AG09319 (cell line): ENCODE data around the gene TMEM132E.

ENCODE experiments used
- DNase-seq: peaks from one replicate; pipeline ENCODE4 v3.0.0-alpha.2; 2010; ENCODE audit warnings: low read depth; ENCODE audit errors: extremely low read depth
- TF ChIP-seq, protein P1 (sequence below): IDR thresholded peaks from 2 replicates; pipeline ENCODE4 v1.5.1; 2011; ENCODE audit warnings: low read depth, mild to moderate bottlenecking, inconsistent platforms, low read length, moderate library complexity

The TMEM132E gene

GRCh38 chr17:34588266-34588665 lies 8.9 kb downstream of the TMEM132E start:
- TF ChIP-seq, protein P1, sequence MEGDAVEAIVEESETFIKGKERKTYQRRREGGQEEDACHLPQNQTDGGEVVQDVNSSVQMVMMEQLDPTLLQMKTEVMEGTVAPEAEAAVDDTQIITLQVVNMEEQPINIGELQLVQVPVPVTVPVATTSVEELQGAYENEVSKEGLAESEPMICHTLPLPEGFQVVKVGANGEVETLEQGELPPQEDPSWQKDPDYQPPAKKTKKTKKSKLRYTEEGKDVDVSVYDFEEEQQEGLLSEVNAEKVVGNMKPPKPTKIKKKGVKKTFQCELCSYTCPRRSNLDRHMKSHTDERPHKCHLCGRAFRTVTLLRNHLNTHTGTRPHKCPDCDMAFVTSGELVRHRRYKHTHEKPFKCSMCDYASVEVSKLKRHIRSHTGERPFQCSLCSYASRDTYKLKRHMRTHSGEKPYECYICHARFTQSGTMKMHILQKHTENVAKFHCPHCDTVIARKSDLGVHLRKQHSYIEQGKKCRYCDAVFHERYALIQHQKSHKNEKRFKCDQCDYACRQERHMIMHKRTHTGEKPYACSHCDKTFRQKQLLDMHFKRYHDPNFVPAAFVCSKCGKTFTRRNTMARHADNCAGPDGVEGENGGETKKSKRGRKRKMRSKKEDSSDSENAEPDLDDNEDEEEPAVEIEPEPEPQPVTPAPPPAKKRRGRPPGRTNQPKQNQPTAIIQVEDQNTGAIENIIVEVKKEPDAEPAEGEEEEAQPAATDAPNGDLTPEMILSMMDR = no peak
- no peak for DNase-seq

- no peak for DNase-seq
Observed at GRCh38 chr17:34589120-34589965, 10.0 kb downstream of the TMEM132E start.

GRCh38 chr17:34592002-34592401 lies 12.6 kb downstream of the TMEM132E start:
- TF ChIP-seq, protein P1 = no peak
- DNase-seq = no peak

More at GRCh38 chr17:34589120-34589965, 10.0 kb downstream of the TMEM132E start:
- TF ChIP-seq, protein P1 = no peak

DNA sequence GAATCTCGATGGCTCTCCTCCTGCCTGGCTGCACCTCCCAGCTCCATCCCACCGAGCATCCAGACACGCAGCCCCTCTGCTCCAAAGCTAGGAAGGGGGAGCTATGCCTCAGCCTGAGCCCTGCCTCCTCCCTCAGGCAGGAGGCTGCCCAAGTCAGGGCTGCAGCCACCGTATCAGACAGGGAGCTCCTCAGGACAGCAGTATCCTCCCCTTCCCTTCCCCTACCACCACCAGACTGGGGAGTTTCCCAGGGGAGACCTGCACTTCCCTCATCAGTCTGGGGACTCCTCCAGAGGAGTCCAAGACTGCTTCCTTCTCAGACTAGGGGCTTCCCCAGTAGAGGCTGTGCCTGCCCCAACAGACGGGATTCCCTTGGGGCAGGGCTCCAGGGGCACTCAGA lies 17.5 kb downstream of the TMEM132E start:
- TF ChIP-seq, protein P1 = no peak
- no peak for DNase-seq

DNA sequence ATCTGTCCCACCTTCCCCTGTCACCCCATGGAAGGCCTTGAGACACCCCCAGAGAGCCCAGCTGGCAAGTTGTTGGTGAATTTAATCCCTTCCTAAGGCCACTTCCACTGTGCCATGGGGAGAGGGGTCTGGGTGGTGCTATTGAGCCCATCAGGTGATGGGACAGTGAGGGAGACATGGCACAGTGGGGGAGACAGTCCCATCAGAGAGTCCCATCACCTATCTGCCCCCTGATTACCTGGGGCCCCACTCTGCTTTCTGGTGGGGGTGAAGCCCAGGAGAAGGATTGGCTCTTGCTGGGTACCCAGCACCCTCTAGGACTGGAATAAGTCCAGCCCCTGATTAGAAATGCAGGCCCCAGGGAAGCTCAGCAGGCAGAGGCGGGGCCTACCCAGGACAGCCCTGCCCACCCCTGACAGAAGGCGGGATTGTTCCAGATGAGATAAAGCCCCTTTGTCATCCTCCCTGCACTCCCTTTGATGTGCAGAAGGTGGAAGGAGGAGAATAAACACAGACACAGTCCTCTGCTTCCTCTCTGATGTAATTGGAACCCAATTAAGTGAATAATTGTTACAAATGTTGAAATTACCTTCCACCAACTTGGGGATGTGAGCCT lies 18.9 kb downstream of the TMEM132E start:
- TF ChIP-seq, protein P1 = no peak
- DNase-seq = no peak

GRCh38 chr17:34601416-34601815 lies 22.0 kb downstream of the TMEM132E start:
- no peak for DNase-seq

More at GRCh38 chr17:34601416-34601815, 22.0 kb downstream of the TMEM132E start:
- TF ChIP-seq, protein P1 = no peak
